Measurements from ENCODE around the gene HEBP1.
A peak's percentile ranks its signal among the peaks of the same experiment; 100 is the strongest.
"Not testable (repeated sequence)": the region's sequence is repeated elsewhere in the genome, so short reads cannot be mapped to it uniquely, and the experiment has no call there.

The HEBP1 gene, protein sequence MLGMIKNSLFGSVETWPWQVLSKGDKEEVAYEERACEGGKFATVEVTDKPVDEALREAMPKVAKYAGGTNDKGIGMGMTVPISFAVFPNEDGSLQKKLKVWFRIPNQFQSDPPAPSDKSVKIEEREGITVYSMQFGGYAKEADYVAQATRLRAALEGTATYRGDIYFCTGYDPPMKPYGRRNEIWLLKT

DNA sequence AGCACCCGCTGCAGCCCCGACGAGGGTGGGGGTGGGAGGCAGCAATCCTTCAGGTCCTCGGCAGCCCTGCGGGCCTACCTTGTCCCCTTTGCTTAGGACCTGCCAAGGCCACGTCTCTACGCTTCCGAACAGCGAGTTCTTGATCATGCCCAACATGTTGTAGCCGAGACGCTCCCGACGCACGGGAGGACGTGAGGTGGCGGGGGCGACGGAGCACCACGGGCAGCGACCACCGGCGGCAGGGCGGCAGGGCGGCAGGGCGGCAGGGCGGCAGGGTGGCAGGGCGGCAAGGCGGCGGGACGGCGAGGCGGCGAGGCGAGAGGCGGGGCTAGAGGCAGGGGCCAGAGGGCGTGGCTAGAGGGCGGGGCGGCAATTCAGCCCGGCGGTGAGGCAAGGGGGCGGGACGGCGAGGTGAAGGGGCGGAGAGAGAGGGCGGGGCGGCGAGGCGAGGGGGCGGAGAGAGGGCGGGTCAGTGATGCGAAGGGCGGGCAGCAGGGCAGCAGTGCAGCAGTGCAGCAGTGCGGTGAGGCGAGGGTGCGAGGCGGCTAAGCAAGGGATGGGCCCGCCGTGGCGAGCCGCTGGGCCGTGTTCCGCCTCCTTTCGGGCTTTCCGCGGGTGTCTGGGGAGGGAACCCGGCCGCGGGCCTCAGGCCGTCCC, at the start of gene HEBP1:
HEBP1 (minus strand) TSS at position 307 of the 657 bp plus-strand sequence; CDS start at position 156, 151 bp downstream.
- H3K4me3 ChIP-seq, result peak within 1 kb of the TSS; percentile 46 to 82 (median 75)
- peak within 1 kb of the TSS; percentile 61 to 96 (median 90) for H3K27ac ChIP-seq

DNA sequence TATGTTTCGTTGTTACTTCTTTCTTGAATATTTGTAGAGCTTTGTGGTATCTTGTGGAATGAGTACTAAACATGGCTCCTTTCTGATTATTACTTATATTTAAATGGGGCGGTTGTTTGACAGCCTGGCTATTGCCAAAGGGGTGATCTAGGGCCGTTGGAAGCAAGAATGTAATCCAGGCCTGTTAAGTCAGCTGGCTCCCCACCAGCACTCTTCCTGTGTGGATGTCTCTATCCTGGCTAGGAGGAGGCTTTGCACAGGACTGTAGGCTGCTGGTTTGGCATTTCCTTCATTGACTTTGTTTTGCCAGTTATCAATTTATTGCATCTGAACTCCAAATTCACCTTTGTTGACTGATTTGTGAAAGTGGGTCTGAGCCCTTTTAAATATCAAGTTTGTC, 49.8 kb upstream of the HEBP1 start:
- H3K27ac ChIP-seq, result no peak overlapping the region
- H3K4me3 ChIP-seq, result no peak overlapping the region

- H3K27ac ChIP-seq, result no peak overlapping the region
- no peak overlapping the region for H3K4me3 ChIP-seq
Observed at GRCh38 chr12:13046964-13047363, 46.9 kb upstream of the HEBP1 start.

- Histone ChIP-seq H3K4me3 (no peak overlapping the region), H3K27ac (no peak overlapping the region)
Observed at GRCh38 chr12:13045816-13046215, 45.8 kb upstream of the HEBP1 start.

DNA sequence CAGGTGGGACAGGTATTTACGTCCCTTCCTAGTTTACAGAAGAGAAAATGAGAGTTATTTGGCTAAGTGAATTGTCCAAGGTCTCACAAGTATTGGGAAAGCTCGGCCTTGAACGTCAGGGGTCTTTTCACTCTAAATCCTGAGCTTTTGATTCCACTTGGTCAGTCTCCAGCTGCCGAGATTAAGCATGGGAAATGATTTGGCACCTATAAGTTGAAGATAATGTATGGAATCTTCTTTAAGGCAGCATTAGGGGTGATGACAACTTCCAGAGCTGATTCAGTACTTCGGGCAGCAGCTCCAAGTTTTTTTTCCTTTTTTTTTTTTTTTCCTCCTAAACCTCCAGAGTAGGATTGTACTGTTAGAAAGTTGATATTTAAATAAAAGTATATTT, 44.8 kb upstream of the HEBP1 start:
- peak overlapping the region in 16 of 21 experiments; percentile 52 to 90 (median 79) for H3K27ac ChIP-seq

DNA sequence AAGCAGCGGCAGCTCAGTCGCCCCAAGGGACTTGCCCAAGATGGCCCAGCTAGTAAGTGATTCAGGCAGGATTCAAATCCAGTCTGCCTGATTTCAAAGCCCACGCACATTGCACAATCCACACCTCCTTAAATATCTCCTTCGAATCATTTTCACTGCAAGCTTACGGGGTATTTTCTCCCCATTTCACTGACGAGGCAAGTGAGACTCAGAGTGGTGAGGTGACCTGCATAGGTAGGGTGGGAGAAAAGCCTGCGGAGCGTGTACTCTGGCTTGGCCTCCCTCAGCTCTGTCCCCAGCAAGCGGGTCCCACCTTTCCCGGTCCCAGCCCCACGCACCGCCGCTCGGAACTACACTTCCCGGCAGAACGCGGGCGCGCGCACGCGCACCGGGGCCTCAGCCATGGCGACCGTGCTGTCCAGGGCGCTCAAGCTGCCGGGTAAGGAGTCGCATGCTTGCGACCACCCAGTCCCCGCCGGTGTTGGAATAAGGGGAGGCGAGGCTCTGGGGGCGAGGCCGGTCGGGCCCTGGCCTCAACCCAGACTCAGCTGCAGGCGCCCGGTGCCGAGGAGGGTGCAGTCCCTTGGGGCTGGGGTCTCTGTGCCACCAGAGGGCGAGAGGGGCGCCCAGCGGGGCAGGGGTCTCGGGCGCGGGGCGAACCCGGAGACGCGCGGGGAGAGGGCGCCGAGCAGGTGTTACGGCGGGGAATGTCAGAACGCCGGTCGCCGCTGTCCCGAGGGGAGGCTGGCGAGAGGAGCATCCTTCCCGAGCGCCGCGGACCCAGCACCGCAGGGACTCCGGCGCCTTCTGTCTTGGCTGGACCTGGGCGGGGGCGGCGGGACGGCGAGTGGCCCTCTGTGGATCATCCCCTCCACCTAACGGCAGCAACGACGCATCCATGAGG, 44.2 kb upstream of the HEBP1 start, which contains the start of gene FAM234B:
FAM234B (plus strand) TSS at position 380 of the 904 bp plus-strand sequence; CDS start at position 403, 23 bp downstream.
- peak within 1 kb of the TSS; percentile 78 to 100 (median 99) for H3K4me3 ChIP-seq
- H3K27ac ChIP-seq, result peak within 1 kb of the TSS; percentile 31 to 90 (median 78)

More for the DNA sequence above, 44.8 kb upstream of the HEBP1 start:
- peak overlapping the region; percentile 78 to 100 (median 99) for H3K4me3 ChIP-seq

DNA sequence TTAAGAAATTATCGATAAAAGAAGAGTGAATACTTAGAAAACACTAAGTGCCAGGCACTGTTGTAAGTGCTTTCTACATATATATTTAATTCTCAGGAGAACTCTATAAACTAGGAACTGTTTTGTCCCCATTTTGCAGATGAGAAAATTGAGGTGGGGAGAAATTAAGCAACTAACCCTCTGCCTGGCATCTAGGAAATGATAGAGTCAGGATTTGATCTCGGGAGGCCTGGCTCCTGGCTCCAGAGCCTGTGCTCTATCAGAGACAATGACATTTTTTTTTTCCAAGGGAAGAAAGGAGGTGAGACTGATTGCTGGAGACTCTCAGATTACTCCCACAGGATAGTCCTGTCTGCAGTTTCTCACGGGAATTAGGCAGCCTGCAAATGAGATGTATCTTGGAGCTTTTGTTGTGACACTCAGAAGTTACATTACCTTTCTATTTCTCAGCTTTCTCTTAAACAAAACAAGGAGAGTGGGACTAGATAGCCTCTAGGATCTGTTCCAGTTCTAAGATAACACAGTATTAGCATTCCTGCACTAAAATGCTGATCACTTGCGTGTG, 42.7 kb upstream of the HEBP1 start:
- no peak overlapping the region for H3K27ac ChIP-seq
- H3K4me3 ChIP-seq, result no peak overlapping the region

GRCh38 chr12:13041224-13041623, 41.2 kb upstream of the HEBP1 start:
- no peak overlapping the region for H3K27ac ChIP-seq
- H3K4me3 ChIP-seq, result no peak overlapping the region

DNA sequence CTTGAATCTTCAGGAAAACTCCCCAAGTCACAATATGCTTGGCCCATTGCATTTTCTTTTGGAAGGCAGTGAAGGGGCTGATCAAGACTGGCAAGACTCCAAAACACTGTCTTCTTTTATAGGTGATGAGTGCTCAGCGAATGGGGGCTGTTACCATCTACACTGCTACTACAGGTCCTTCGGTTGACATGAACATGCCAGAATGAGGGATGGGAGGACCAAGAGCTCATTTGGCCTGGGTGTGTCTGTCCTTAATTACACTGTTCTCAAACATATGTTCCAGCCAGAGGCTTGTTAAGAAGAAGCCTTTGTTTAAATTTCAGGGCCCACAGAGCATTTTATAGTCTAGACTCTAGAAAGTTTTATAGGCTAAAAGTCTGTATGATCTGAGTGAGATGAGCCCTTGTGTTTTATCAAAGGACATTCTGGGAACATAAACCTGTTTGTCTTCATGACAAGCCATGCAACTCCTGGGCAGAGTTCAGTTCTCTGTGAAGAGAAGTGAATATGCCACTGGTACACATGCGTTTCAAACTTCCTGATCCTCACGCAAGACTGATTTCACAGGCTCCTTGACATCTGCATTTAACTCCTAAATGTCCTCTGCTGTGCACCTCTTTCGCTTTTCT, 39.4 kb upstream of the HEBP1 start:
- Histone ChIP-seq H3K4me3 (no peak overlapping the region), H3K27ac (peak overlapping the region in 1 of 21 experiments; percentile 50)

DNA sequence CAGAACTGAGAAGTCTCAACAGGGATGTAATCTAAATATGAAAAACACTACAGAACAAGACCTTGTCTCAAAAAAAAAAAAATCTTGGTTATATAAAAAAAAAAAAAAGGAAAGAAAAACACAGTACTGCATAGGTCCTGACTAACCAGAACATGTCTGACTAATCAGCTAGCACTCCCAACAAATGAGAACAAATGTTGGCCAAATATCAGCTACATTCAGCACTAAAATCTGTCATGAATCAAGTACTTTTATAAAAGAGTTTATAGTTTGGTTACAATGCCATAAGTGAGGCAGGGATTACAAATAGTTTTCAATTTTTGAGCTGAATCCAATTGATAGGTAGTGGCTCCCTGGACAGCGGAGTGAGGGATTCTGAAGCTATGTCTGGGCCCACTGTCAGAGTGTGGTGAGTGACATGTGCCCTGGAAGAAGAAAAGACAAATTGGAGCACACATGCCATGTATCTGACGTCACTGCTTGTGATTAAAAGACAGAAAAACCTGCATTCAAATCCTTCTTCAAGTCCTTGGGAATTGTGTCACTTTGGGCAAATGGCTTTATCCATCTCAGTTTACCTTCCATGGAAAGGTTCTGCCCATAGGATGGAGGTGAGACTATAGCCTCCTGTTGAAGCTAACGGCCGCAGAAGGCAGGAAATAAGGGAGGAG, 38.6 kb upstream of the HEBP1 start:
- no peak overlapping the region for H3K4me3 ChIP-seq
- peak overlapping the region in 2 of 21 experiments; percentile 30 to 50 for H3K27ac ChIP-seq

GRCh38 chr12:13036881-13037280, 36.8 kb upstream of the HEBP1 start:
- no peak overlapping the region for H3K27ac ChIP-seq
- no peak overlapping the region for H3K4me3 ChIP-seq

GRCh38 chr12:13035335-13035734, 35.3 kb upstream of the HEBP1 start:
- not testable (repeated sequence) for H3K27ac ChIP-seq, H3K4me3 ChIP-seq

- no peak overlapping the region for H3K27ac ChIP-seq
- no peak overlapping the region for H3K4me3 ChIP-seq
Observed at GRCh38 chr12:13033476-13033875, 33.4 kb upstream of the HEBP1 start.

- Histone ChIP-seq H3K27ac (no peak overlapping the region), H3K4me3 (no peak overlapping the region)
Observed at GRCh38 chr12:13032164-13032563, 32.1 kb upstream of the HEBP1 start.

DNA sequence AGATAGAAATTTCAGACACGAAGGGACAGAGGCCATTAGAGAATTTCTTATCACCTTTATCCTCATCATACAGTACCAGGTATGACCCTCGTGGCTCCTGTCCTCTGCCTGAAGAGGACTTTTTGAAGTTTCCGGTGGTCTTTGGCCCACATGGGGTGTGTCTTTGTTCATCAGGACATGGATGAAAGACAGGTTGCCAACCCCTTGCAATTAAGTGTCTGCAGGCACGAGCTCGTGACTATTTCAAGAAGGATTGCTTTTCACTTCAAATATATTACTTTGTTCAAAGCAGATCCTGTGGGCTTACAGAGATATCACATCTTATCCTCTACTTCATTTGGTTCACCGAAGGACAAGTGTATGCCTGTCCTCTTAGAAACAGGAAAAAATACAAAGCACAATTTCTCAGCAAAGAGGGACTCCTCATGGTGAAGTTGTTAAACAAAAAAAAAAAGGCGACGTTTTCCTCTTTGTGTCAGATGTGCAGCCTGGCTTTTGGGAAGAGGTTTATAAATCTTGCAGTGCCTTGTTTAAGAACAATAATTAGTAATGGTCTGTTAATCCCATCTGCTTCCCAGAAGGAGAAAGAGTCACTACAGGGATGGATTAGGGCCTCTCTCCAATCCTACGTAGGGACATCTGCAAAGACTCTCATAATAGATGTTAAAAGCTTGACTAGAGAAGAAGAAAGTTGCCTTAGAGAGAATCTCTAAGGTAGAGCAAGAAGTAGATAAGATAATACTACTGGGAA, 30.7 kb upstream of the HEBP1 start:
- Histone ChIP-seq H3K4me3 (no peak overlapping the region), H3K27ac (no peak overlapping the region)

DNA sequence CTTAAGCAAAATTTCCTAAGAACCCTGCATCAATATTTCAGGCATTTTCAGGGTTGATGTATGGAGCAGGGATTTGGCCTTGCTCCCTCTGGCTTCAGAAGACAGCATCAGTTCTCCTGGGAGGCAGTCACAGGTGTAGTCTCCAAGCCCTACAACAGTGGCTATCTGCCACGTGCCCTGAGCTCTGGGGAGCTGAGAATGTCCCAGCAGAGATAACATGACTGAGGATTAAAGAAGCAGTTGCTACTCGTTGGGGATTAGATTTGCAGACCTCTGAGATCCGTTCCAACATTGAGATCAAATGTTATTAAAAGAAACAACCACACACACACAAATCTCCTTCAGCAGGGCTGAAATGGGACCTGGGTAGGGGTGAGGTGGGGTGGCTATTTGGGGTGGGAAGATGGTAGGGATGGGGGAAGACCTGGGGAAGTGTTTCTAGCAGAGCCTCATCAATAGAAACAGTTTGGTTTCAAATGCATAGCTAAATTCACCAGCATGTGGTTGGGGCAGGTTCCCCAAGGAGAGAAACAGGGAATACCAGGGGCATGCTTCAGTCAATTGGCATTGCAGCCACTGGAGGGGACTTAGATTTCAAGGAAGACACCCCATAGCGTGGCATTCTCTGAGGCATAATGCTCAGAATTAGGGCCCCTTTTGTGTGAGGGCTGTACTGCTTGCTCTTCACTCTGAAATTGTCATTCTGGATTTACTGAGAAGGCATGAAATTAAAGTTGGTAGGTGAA, 28.9 kb upstream of the HEBP1 start:
- no peak overlapping the region for H3K27ac ChIP-seq
- H3K4me3 ChIP-seq, result no peak overlapping the region

- H3K27ac ChIP-seq, result no peak overlapping the region
- no peak overlapping the region for H3K4me3 ChIP-seq
Observed at GRCh38 chr12:13027508-13027907, 27.4 kb upstream of the HEBP1 start.

GRCh38 chr12:13027032-13027431, 27.0 kb upstream of the HEBP1 start:
- no peak overlapping the region for H3K4me3 ChIP-seq
- H3K27ac ChIP-seq, result no peak overlapping the region
